IPS-15b (cell line): ENCODE results near the gene ACSL1.

Experiments used
- H3K27me3 ChIP-seq: one replicate; pipeline ENCODE4 v1.6.1; 2013; ENCODE audit warnings: low read length; ENCODE audit not compliant: control insufficient read depth, insufficient read depth
- H3K36me3 ChIP-seq: one replicate; pipeline ENCODE4 v1.6.1; 2013; ENCODE audit warnings: low read length; ENCODE audit not compliant: control insufficient read depth, insufficient read depth
- H3K4me1 ChIP-seq: one replicate; pipeline ENCODE4 v1.6.1; 2013; ENCODE audit warnings: mild to moderate bottlenecking, low read length; ENCODE audit not compliant: control insufficient read depth, insufficient read depth
- H3K4me3 ChIP-seq: one replicate; pipeline ENCODE4 v1.5.1; 2013; ENCODE audit warnings: low read depth, low read length
- H3K9ac ChIP-seq: one replicate; pipeline ENCODE4 v1.6.1; 2013; ENCODE audit warnings: low read depth, mild to moderate bottlenecking, low read length
- H3K9me3 ChIP-seq: one replicate; pipeline ENCODE4 v1.6.1; 2013; ENCODE audit warnings: mild to moderate bottlenecking, low read length; ENCODE audit not compliant: control insufficient read depth, insufficient read depth

Gene ACSL1

DNA sequence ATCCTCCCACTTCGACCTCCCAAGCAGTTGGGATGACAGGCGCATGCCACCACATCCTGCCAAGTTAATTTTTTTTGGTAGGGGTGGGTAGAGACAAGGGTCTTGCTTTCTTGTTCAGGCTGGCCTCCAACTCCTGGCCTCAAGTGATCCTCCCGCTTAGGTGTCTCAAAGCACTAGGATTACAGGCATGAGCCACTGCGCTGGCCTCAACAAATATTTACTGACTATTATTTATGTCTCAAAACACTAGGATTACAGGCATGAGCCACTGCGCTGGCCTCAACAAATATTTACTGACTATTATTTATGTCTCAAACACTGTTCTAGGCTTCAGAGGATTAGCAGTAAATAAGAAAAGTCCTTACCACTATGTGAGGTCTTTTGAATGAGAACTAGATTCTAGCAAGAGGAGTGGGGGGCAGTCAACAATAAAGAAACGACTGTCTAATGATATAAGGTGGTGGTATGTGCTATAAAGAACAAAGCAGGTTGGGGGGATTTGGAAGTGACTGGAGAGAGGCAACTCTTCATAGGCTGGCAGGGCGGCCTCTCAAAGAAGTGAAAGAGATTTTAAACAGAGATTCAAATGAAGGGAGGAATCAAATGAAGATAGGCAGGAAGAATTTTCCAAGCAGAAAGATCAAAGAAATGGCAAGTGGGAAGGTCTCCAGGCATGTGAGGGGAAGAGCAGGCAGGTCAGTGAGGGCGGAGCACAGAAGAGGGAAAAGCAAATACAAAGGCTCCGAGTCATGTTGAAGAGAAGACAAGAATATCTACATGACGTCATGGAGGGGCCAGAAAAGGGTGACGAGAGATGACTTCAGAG is 12.7 kb upstream of the ACSL1 start:
- no peak overlapping the region for H3K9ac ChIP-seq
- H3K9me3 ChIP-seq = no peaks in the 10 kb centered on the region
- no peaks in the 10 kb centered on the region for H3K36me3 ChIP-seq
- no peak overlapping the region for H3K4me3 ChIP-seq
- H3K4me1 ChIP-seq = no peaks in the 10 kb centered on the region
- H3K27me3 ChIP-seq = no peaks in the 10 kb centered on the region

- no peak overlapping the region for H3K4me3 ChIP-seq
- H3K9ac ChIP-seq = no peak overlapping the region
- H3K9me3 ChIP-seq = no peaks in the 10 kb centered on the region
- no peaks in the 10 kb centered on the region for H3K4me1 ChIP-seq
- no peaks in the 10 kb centered on the region for H3K36me3 ChIP-seq
- no peaks in the 10 kb centered on the region for H3K27me3 ChIP-seq
Observed at GRCh38 chr4:184836613-184837012, 10.8 kb upstream of the ACSL1 start.

DNA sequence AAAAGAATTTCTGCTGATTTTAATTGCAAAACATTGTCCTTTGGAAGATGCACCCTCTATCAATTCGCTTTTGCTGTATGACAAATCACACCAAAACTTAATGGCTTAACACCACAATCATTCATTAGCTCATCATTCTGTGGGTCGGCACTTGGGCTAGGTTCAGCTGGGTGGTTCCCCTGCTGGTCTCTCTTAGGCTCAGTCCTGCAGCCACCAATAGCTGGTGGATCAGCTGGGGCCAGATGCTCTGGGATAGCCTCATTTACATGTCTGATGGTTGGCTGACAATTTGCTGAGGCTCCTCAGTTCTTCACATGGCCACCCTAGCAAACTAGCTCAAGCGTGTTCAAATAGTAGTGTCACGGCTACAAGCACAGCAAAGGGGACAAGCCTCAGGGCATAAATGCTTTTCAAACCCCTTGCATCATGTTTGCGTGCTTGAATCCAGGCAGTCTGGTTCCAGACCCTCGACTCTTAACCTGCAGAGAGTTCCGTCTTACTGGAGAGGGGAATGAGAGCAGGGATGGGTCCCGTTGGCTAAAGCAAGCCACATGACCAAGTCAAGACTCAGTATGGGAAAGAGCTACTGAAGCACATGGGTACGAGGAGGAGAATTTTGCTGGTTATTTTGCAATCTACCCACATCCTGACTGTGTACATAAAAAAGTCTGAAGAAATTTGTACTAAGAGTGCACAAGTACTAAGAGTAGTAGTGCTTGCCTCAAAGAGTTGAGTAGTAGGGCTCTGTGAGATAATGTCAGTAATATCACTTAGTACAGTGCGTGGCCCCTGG is 7.5 kb upstream of the ACSL1 start:
- Histone ChIP-seq H3K9ac (no peak overlapping the region), H3K4me3 (no peak overlapping the region), H3K9me3 (no peaks in the 10 kb centered on the region), H3K4me1 (no peaks in the 10 kb centered on the region), H3K36me3 (no peaks in the 10 kb centered on the region), H3K27me3 (peaks cover 6% of the 10 kb centered on the region)

- H3K4me3 ChIP-seq = no peak overlapping the region
- no peaks in the 10 kb centered on the region for H3K4me1 ChIP-seq
- peaks cover 27% of the 10 kb centered on the region for H3K27me3 ChIP-seq
- H3K9ac ChIP-seq = no peak overlapping the region
- H3K9me3 ChIP-seq = no peaks in the 10 kb centered on the region
- H3K36me3 ChIP-seq = no peaks in the 10 kb centered on the region
Observed at GRCh38 chr4:184831153-184831552, 5.4 kb upstream of the ACSL1 start.

- no peaks in the 10 kb centered on the region for H3K4me1 ChIP-seq
- peaks cover 59% of the 10 kb centered on the region for H3K27me3 ChIP-seq
- H3K9me3 ChIP-seq = no peaks in the 10 kb centered on the region
- peak overlapping the region; percentile 57 for H3K4me3 ChIP-seq
- no peaks in the 10 kb centered on the region for H3K36me3 ChIP-seq
- no peak overlapping the region for H3K9ac ChIP-seq
Observed at GRCh38 chr4:184826691-184827270, 1.0 kb upstream of the ACSL1 start.

DNA sequence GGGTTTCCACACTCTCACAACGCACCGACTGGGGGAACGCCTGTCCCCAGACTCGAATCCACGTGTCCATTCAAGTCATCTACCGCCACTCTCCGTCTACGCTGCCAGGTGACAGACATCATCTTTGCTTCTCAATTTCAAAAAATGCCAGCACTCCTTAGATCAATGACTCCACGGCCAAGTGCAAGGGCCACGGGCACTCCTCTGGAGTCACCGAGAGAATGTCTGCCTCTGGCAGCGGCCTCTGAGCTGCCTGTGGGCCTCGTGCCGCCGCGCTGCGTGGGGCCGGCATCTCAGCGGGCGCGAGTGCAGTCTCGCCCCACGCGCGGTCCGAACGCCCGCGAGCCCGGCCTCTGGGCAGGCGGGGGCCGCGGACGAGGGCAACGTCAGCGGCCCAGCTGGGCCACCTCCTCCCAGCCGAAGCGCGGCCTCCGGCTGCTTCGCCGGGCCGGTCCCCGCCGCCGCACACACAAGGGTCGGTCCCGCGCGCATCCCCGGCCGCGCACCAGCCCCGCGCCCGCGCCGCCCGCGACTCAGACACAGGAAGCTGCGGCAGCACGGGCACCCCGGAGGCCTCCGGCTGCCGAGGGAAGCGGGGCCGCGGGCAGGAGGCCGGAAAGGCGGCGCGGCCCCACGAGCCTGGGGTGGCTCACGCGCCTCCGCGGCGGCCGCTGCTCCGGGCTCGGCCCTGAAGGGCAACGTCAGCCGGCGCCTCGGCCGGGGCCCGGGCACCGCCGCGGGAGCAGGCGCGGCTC is 450 bp downstream of the ACSL1 start:
- Histone ChIP-seq H3K36me3 (no peaks in the 10 kb centered on the region), H3K9ac (no peak overlapping the region), H3K9me3 (no peaks in the 10 kb centered on the region), H3K4me1 (no peaks in the 10 kb centered on the region), H3K4me3 (peak overlapping the region; percentile 45), H3K27me3 (peaks cover 59% of the 10 kb centered on the region)

DNA sequence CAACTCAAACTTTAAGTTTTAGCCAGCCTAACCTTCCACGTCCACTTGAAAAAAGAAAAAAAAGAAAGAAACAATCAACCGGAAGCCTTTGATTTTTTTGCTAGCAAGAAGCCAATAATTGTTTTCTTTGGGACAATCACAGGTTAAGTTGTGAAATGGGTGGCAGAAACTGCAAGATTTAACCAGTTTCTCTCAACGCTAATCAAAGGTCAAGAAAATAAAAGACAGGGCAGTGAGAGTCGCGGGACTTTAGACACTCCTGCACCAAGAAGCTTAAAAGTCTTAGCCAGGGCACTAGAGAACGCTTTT is 1.0 kb downstream of the ACSL1 start:
- H3K9ac ChIP-seq = no peak overlapping the region
- H3K36me3 ChIP-seq = no peaks in the 10 kb centered on the region
- H3K4me3 ChIP-seq = peak overlapping the region; percentile 45
- peaks cover 57% of the 10 kb centered on the region for H3K27me3 ChIP-seq
- H3K9me3 ChIP-seq = no peaks in the 10 kb centered on the region
- no peaks in the 10 kb centered on the region for H3K4me1 ChIP-seq

DNA sequence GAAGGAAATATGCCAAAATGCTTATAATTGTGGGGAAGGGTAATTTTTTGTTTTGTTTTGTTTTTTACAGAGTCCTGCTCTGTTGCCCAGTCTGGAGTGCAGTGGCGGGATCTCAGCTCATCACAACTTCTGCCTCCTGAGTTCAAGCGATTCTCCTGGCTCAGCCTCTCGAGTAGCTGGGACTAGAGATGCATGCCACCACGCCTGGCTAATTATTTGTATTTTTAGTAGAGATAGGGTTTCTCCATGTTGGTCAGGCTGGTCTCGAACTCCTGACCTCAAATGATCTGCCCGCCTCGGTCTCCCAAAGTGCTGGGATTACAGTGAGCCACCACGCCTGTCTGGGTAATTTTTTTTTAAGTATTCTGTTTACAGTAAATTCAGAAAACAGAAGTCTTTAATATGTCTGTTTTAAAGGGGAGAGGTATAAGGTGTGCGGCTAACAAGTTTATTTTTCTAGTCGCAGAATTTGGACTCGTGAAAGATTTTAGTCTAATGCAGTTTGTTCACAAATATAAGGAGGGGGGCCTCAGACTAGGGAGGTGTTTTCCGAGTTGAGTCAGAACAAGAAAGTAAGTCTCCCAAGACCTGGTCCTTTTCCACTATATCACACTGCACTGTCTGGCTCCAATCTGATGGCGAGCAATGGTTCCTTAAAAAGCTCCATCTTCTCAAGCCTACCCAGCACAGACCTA is 1.5 kb downstream of the ACSL1 start:
- no peak overlapping the region for H3K9ac ChIP-seq
- H3K9me3 ChIP-seq = no peaks in the 10 kb centered on the region
- H3K36me3 ChIP-seq = no peaks in the 10 kb centered on the region
- no peak overlapping the region for H3K4me3 ChIP-seq
- H3K27me3 ChIP-seq = peaks cover 56% of the 10 kb centered on the region
- no peaks in the 10 kb centered on the region for H3K4me1 ChIP-seq

DNA sequence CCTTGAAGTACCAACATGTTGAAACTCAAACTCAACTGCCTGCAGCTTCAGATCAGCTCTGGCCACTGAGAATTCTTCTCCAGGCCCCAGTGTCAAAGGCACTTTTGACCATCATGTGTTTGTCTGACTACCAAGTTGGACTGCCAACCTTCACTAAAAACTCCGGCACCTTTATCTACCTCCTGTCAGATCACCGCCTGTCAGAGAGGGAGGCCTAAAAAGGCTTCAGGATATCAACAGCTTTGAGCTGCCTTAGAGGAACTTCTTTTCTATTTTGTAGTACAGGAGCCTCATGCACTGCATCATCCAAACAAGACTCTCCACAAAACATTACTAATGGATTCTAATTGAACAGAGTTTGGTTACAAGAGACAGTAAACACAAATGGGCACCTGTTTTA is 2.8 kb downstream of the ACSL1 start:
- Histone ChIP-seq H3K9ac (no peak overlapping the region), H3K4me3 (no peak overlapping the region), H3K27me3 (peaks cover 50% of the 10 kb centered on the region)

GRCh38 chr4:184822356-184822755 is 3.4 kb downstream of the ACSL1 start:
- H3K4me1 ChIP-seq = no peaks in the 10 kb centered on the region

More for the DNA sequence above, 2.8 kb downstream of the ACSL1 start:
- no peaks in the 10 kb centered on the region for H3K36me3 ChIP-seq
- no peaks in the 10 kb centered on the region for H3K9me3 ChIP-seq
- no peaks in the 10 kb centered on the region for H3K4me1 ChIP-seq

DNA sequence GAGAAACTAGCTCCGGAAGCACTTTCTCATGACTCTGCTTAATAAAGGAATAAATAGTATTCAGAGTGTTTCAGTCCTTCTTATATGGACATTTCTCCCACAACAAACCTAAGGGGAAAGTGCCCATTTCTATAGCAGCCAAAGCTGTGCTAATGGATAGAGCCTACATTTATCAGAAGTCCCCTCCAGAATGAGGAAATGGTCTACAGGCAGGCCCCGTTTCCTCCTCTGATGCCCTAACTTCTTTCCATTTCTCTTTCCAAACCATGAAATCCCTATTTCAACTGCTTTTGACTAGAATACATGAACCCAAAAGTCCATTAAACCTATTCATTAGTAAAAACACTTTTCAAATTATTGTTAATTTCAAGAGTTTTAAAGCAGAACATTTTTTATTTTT is 4.5 kb downstream of the ACSL1 start:
- no peak overlapping the region for H3K9ac ChIP-seq
- H3K36me3 ChIP-seq = no peaks in the 10 kb centered on the region
- no peaks in the 10 kb centered on the region for H3K4me1 ChIP-seq
- peaks cover 32% of the 10 kb centered on the region for H3K27me3 ChIP-seq
- H3K4me3 ChIP-seq = no peak overlapping the region
- H3K9me3 ChIP-seq = no peaks in the 10 kb centered on the region

More at GRCh38 chr4:184822356-184822755, 3.4 kb downstream of the ACSL1 start:
- Histone ChIP-seq H3K36me3 (no peaks in the 10 kb centered on the region), H3K27me3 (peaks cover 43% of the 10 kb centered on the region), H3K9me3 (no peaks in the 10 kb centered on the region), H3K9ac (no peak overlapping the region), H3K4me3 (no peak overlapping the region)
